HCT116 (cell line): ENCODE measurements around the gene CDX1.

Source experiments
- CTCF ChIP-seq, 3 experiments: fragments of 200-600 bp in 1 of 3; sonication (generic) in 1 of 3; IDR thresholded peaks in 2 of 3; conservative IDR thresholded peaks in 1 of 3; 2 replicates each; pipeline ENCODE4 v1.5.1; 2012 to 2017; ENCODE audit warnings: low read depth in 2 of 3, low read length in 2 of 3, antibody characterized with exemption in 1 of 3, borderline replicate concordance in 1 of 3, control low read depth in 1 of 3, mild to moderate bottlenecking in 1 of 3, mixed read lengths in 1 of 3, mixed run types in 1 of 3, moderate library complexity in 1 of 3; ENCODE audit not compliant: insufficient read depth in 1 of 3
- EZH2 ChIP-seq: fragments of 200-600 bp; sonication (generic); IDR thresholded peaks from 2 replicates; pipeline ENCODE4 v1.6.1; 2017; ENCODE audit warnings: antibody characterized with exemption, mixed run types
- POLR2A ChIP-seq: IDR thresholded peaks from 2 replicates; pipeline ENCODE4 v1.7.0; 2011; ENCODE audit warnings: borderline replicate concordance; ENCODE audit not compliant: insufficient read depth, insufficient read length; ENCODE audit errors: extremely low read depth
- RAD21 ChIP-seq: IDR thresholded peaks from 2 replicates; pipeline ENCODE4 v1.6.1; 2012; ENCODE audit warnings: low read depth, mild to moderate bottlenecking
- ZNF274 ChIP-seq: fragments of 200-500 bp; sonication (Bioruptor generic); IDR thresholded peaks from 2 replicates; pipeline ENCODE4 v1.6.1; 2014; ENCODE audit warnings: mild to moderate bottlenecking, low read depth, low read length, inconsistent platforms

- no peak for TF ChIP-seq EZH2
- TF ChIP-seq CTCF (IDR thresholded peaks at IDR 0.05 in 2 of 3, conservative IDR thresholded peaks at IDR 0.05 in 1 of 3; ENCODE audit: borderline replicate concordance in 1 of 3, insufficient read depth in 1 of 3, low read depth in 2 of 3, low read length in 2 of 3), result no peak
- no peak for TF ChIP-seq ZNF274
- TF ChIP-seq POLR2A, result no peak
- no peak for TF ChIP-seq RAD21
These were observed 45.7 kb upstream of the CDX1 start for GRCh38 chr5:150120617-150121447.
